Psoas muscle (tissue), 8 donors: ENCODE measurements around the gene BICC1. TPM values are rescaled to one million over a fixed set of nuclear protein-coding genes. Genes with fewer than 3 reads are reported as not detected.

Experiments used
- ATAC-seq, 4 donors: fragments of 200-7000 bp; cut with Tn5 transposase; one replicate each; pipeline ENCODE4 v1.9.1; 2020; ENCODE audit warnings: moderate library complexity in 3 of 4, mild to moderate bottlenecking in 2 of 4
- DNase-seq, 2 donors: peaks; one replicate each; pipeline ENCODE4 v3.0.0-alpha.2; 2020
- H3K27ac ChIP-seq: fragments of 200-600 bp; one replicate; pipeline ENCODE4 v1.8.0; 2022
- H3K27me3 ChIP-seq, 3 donors: fragments of 200-600 bp in 1 of 3; one replicate each; pipeline versions ENCODE4 v1.6.1 to v1.8.0; 2013 to 2022; ENCODE audit warnings: low read length in 2 of 3, mild to moderate bottlenecking in 2 of 3, moderate library complexity in 1 of 3; ENCODE audit not compliant: insufficient read depth in 3 of 3
- H3K36me3 ChIP-seq, 2 donors: fragments of 200-600 bp in 1 of 2; one replicate each; pipeline versions ENCODE4 v1.6.1 to v1.8.0; 2013 to 2022; ENCODE audit warnings: low read depth in 1 of 2, mild to moderate bottlenecking in 1 of 2, moderate library complexity in 1 of 2; ENCODE audit not compliant: insufficient read depth in 1 of 2
- H3K4me1 ChIP-seq: fragments of 200-600 bp; one replicate; pipeline ENCODE4 v1.8.0; 2022
- H3K4me3 ChIP-seq: fragments of 200-600 bp; one replicate; pipeline ENCODE4 v1.8.0; 2022; ENCODE audit warnings: mild to moderate bottlenecking
- H3K9me3 ChIP-seq: fragments of 200-600 bp; one replicate; pipeline ENCODE4 v1.8.0; 2022
- CTCF ChIP-seq: fragments of 200-600 bp; IDR thresholded peaks from one replicate; pipeline ENCODE4 v1.8.0; 2022; ENCODE audit warnings: antibody characterized with exemption
- WGBS, 3 donors: extraction: QIAGEN DNeasy Blood & Tissue Kit; methylation state at CpG; one replicate each; pipeline versions ENCODE4 v1.1.6 to v1.1.7; 2013; 5-methylcytosine and 5-hydroxymethylcytosine counted together
- intact Hi-C, 2 donors: fragments of 100-400 bp; cut with DNase I; formaldehyde crosslinking; loops; one replicate each; pipeline versions ENCODE4 v1.11.0 to v1.14.2; 2022
- polyA plus RNA-seq, 3 donors: library from polyadenylated mRNA; stranded (reverse); fragments of 200-250 nt; gene quantifications; one replicate each; pipeline ENCODE4 v1.2.3, GENCODE V29; 2013
- total RNA-seq, 4 donors: library from RNA; stranded (reverse); fragmentation: NEBNext Ultra II Directional in 2 of 4; extraction: Animal tissue kit (Norgen Biotek cat#: 25700) in 2 of 4; gene quantifications; one replicate each; pipeline versions ENCODE4 v1.2.1 to v1.2.4, GENCODE V29; 2021 to 2023
- donor health status: healthy with polysubstance abuse.
- donor health status: DM: no; HTN: no; CAD: no; lungs with moderate emphysema.
- donor health status: Bipolar disorder and iron deficiency.
- donor health status: healthy.
- donor health status: DM: yes; HTN: yes; CAD: no.
- donor health status: DM: no; HTN: no; CAD: no.
- donor health status: DM: no; HTN: no; CAD: no.
- donor health status: DM: yes; HTN: yes; CAD: no.

Gene BICC1
- total and polyA plus RNA-seq, 7 donors: 4.7 to 13.2 (median 6.9) TPM

GRCh38 chr10:58642916-58643428, 130.3 kb downstream of the BICC1 start:
- TF ChIP-seq CTCF: no peak
- 32 to 38% (median 34%) methylated on average over 4 of the region's 4 CpGs for WGBS, 3 donors
- DNase-seq (no peak), ATAC-seq (peak in 1 of 4 donors; percentile 33)
- Histone ChIP-seq H3K4me3 (no peak overlapping the region), H3K27ac (peak overlapping the region; percentile 71), H3K27me3 (no peaks in the 10 kb centered on the region), H3K4me1 (peaks cover 20% of the 10 kb centered on the region), H3K36me3 (no peaks in the 10 kb centered on the region), H3K9me3 (no peaks in the 10 kb centered on the region)
- intact Hi-C loops: loop anchor here in 1 of 2 donors (10.0 kb wide), 2 partner anchors 112 to 228 kb away; no protein-coding TSS in a partner anchor

GRCh38 chr10:58644311-58644710, 131.6 kb downstream of the BICC1 start:
- H3K4me1 ChIP-seq: peaks cover 27% of the 10 kb centered on the region
- no peak overlapping the region for H3K4me3 ChIP-seq
- WGBS, 3 donors: 42 to 58% (median 52%) methylated on average over 8 of the region's 8 CpGs
- ATAC-seq (peak in 1 of 4 donors; percentile 4), DNase-seq (no peak)
- no peak for TF ChIP-seq CTCF
- H3K27ac ChIP-seq: peak overlapping the region; percentile 71
- no peaks in the 10 kb centered on the region for H3K36me3 ChIP-seq
- intact Hi-C loops: loop anchor here in 1 of 2 donors (10.0 kb wide), 2 partner anchors 110 to 230 kb away; no protein-coding TSS in a partner anchor
- no peaks in the 10 kb centered on the region for H3K27me3 ChIP-seq
- no peaks in the 10 kb centered on the region for H3K9me3 ChIP-seq

- H3K27me3 ChIP-seq: no peaks in the 10 kb centered on the region
- ATAC-seq (no peak), DNase-seq (no peak)
- no peaks in the 10 kb centered on the region for H3K36me3 ChIP-seq
- no peak overlapping the region for H3K4me3 ChIP-seq
- intact Hi-C loops: loop anchor here in 1 of 2 donors (10.0 kb wide), 2 partner anchors 109 to 231 kb away; no protein-coding TSS in a partner anchor
- peak overlapping the region; percentile 71 for H3K27ac ChIP-seq
- no peaks in the 10 kb centered on the region for H3K9me3 ChIP-seq
- peaks cover 27% of the 10 kb centered on the region for H3K4me1 ChIP-seq
- 14 to 22% (median 21%) methylated on average over 8 of the region's 8 CpGs for WGBS, 3 donors
- no peak for TF ChIP-seq CTCF
Observed at GRCh38 chr10:58645416-58646146, 132.9 kb downstream of the BICC1 start.

- 53 to 67% (median 54%) methylated on average over 4 of the region's 4 CpGs for WGBS, 3 donors
- no peak for DNase-seq
- intact Hi-C loops: loop anchor here in 1 of 2 donors (10.0 kb wide), 2 partner anchors 107 to 233 kb away; no protein-coding TSS in a partner anchor
- no peaks in the 10 kb centered on the region for H3K27me3 ChIP-seq
- no peaks in the 10 kb centered on the region for H3K9me3 ChIP-seq
- peak overlapping the region; percentile 53 for H3K27ac ChIP-seq
- no peaks in the 10 kb centered on the region for H3K36me3 ChIP-seq
- ATAC-seq: no peak
- H3K4me1 ChIP-seq: peaks cover 21% of the 10 kb centered on the region
- TF ChIP-seq CTCF: no peak
- H3K4me3 ChIP-seq: no peak overlapping the region
Observed at GRCh38 chr10:58647376-58648112, 134.9 kb downstream of the BICC1 start.
